Testis (tissue), 3 donors: Measurements from ENCODE around the gene TBC1D22A. TPM values are rescaled to one million over a fixed set of nuclear protein-coding genes. Genes with fewer than 3 reads are reported as not detected.

Experiments used
- DNase-seq: peaks from one replicate; pipeline ENCODE4 v3.0.0-alpha.2; 2019
- H3K27ac ChIP-seq, 2 donors: fragments of 200-600 bp; sonication (generic); one replicate each; pipeline ENCODE4 v1.5.1; 2019
- H3K27me3 ChIP-seq: fragments of 200-600 bp; sonication (generic); one replicate; pipeline ENCODE4 v1.5.1; 2019
- H3K36me3 ChIP-seq: fragments of 200-600 bp; sonication (generic); one replicate; pipeline ENCODE4 v1.5.1; 2017; ENCODE audit warnings: low read depth; ENCODE audit errors: missing control alignments
- H3K4me1 ChIP-seq: fragments of 200-600 bp; sonication (generic); one replicate; pipeline ENCODE4 v1.5.1; 2019
- H3K4me3 ChIP-seq, 2 donors: fragments of 200-600 bp; sonication (generic); one replicate each; pipeline ENCODE4 v1.5.1; 2017 to 2019
- H3K9me3 ChIP-seq: fragments of 200-600 bp; sonication (generic); one replicate; pipeline ENCODE4 v1.5.1; 2017
- POLR2A ChIP-seq: fragments of 450-650 bp; IDR thresholded peaks from one replicate; pipeline ENCODE4 v1.6.1; 2017; ENCODE audit warnings: antibody characterized with exemption, mild to moderate bottlenecking, moderate library complexity
- WGBS, 2 donors: methylation state at CpG; one replicate each; pipeline ENCODE4 v1.1.5; 2018; 5-methylcytosine and 5-hydroxymethylcytosine counted together
- intact Hi-C: fragments of 100-400 bp; cut with DNase I; formaldehyde crosslinking; loops from one replicate; pipeline ENCODE4 v1.15.1; 2023; ENCODE audit warnings: low total_unique reads
- polyA plus RNA-seq: library from polyadenylated mRNA; stranded (reverse); fragments of 350-450 nt; fragmentation: Illumina TruSeq; extraction: RNeasy Lipid Tissue Mini Kit (QIAGEN cat#74804); gene quantifications from one replicate; pipeline ENCODE4 v1.2.3, GENCODE V29; 2014; ENCODE audit warnings: low read depth, low replicate concordance; ENCODE audit not compliant: insufficient read depth
- total RNA-seq, 2 donors: library from RNA; depleted of rRNA; stranded (reverse); fragments of >200 nt; gene quantifications; one replicate each; pipeline ENCODE4 v1.2.3, GENCODE V29; 2016
- TF ChIP-seq, protein P1 (sequence below), 3 experiments: fragments of 450-650 bp in 2 of 3; fragments of 200-600 bp in 1 of 3; sonication (generic) in 1 of 3; IDR thresholded peaks; one replicate each; pipeline ENCODE4 v1.5.1; 2016 to 2019; ENCODE audit warnings: antibody characterized with exemption in 3 of 3, mild to moderate bottlenecking in 2 of 3, moderate library complexity in 1 of 3

Gene TBC1D22A
- total and polyA plus RNA-seq, 3 donors from 2014 or later, result 16.6 to 32.8 (median 28.5) TPM

GRCh38 chr22:47080100-47080499, 317.6 kb downstream of the TBC1D22A start:
- WGBS, 2 donors, result 81 to 83% methylated on average over 3 of the region's 3 CpGs
- intact Hi-C loops, result no loop called here
- no peak for TF ChIP-seq POLR2A
- TF ChIP-seq, protein P1, sequence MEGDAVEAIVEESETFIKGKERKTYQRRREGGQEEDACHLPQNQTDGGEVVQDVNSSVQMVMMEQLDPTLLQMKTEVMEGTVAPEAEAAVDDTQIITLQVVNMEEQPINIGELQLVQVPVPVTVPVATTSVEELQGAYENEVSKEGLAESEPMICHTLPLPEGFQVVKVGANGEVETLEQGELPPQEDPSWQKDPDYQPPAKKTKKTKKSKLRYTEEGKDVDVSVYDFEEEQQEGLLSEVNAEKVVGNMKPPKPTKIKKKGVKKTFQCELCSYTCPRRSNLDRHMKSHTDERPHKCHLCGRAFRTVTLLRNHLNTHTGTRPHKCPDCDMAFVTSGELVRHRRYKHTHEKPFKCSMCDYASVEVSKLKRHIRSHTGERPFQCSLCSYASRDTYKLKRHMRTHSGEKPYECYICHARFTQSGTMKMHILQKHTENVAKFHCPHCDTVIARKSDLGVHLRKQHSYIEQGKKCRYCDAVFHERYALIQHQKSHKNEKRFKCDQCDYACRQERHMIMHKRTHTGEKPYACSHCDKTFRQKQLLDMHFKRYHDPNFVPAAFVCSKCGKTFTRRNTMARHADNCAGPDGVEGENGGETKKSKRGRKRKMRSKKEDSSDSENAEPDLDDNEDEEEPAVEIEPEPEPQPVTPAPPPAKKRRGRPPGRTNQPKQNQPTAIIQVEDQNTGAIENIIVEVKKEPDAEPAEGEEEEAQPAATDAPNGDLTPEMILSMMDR (IDR thresholded peaks at IDR 0.05), result no peak
- no peaks in the 10 kb centered on the region for H3K27me3 ChIP-seq
- no peaks in the 10 kb centered on the region for H3K4me1 ChIP-seq
- no peaks in the 10 kb centered on the region for H3K9me3 ChIP-seq
- no peaks in the 10 kb centered on the region for H3K36me3 ChIP-seq
- DNase-seq, result no peak
- no peak overlapping the region for H3K4me3 ChIP-seq
- H3K27ac ChIP-seq, result no peak overlapping the region

DNA sequence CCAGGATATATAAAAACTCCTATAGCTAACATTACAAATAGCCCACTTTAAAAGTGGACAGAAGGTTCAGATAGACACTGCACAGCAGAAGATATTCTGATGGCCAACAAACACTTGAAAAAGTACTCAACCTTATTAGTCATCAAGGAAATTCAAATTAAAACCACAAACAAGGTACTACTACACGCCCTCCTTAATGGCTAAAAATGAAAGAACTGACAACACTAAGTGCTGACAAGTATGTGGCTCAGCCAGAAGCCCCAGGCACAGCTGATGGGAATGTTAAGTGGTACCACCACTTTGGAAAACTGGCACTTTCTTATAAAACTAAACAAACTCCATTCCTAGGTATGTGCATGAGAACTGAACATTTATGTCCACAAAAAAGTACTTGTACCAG, 320.1 kb downstream of the TBC1D22A start:
- no peaks in the 10 kb centered on the region for H3K36me3 ChIP-seq
- WGBS, 2 donors, result 87 to 97% methylated on average over 1 of the region's 1 CpG

GRCh38 chr22:47083379-47083986, 321.0 kb downstream of the TBC1D22A start:
- Histone ChIP-seq H3K27me3 (no peaks in the 10 kb centered on the region), H3K36me3 (no peaks in the 10 kb centered on the region), H3K4me3 (no peak overlapping the region), H3K9me3 (no peaks in the 10 kb centered on the region), H3K27ac (no peak overlapping the region), H3K4me1 (no peaks in the 10 kb centered on the region)
- intact Hi-C loops, result no loop called here
- 91 to 92% methylated on average over 14 of the region's 14 CpGs for WGBS, 2 donors
- TF ChIP-seq POLR2A, result no peak
- TF ChIP-seq, protein P1 (IDR thresholded peaks at IDR 0.05), result no peak
- DNase-seq, result no peak

More for the DNA sequence above, 320.1 kb downstream of the TBC1D22A start:
- intact Hi-C loops, result no loop called here
- TF ChIP-seq, protein P1 (IDR thresholded peaks at IDR 0.05), result no peak
- no peak for TF ChIP-seq POLR2A
- Histone ChIP-seq H3K9me3 (no peaks in the 10 kb centered on the region), H3K4me3 (no peak overlapping the region), H3K4me1 (no peaks in the 10 kb centered on the region), H3K27ac (no peak overlapping the region), H3K27me3 (no peaks in the 10 kb centered on the region)
- no peak for DNase-seq

- no peak for DNase-seq
- no peak overlapping the region for H3K27ac ChIP-seq
- H3K36me3 ChIP-seq, result no peaks in the 10 kb centered on the region
- WGBS, 2 donors, result 84 to 85% methylated on average over 11 to 12 of the region's 12 CpGs
- H3K9me3 ChIP-seq, result no peaks in the 10 kb centered on the region
- TF ChIP-seq, protein P1 (IDR thresholded peaks at IDR 0.05), result no peak
- TF ChIP-seq POLR2A, result no peak
- H3K4me3 ChIP-seq, result no peak overlapping the region
- no peaks in the 10 kb centered on the region for H3K4me1 ChIP-seq
- intact Hi-C loops, result no loop called here
- H3K27me3 ChIP-seq, result no peaks in the 10 kb centered on the region
These were observed 321.8 kb downstream of the TBC1D22A start for GRCh38 chr22:47084226-47084625.
